Fibroblast of peridontal ligament (primary cell): Measurements from ENCODE around the gene ADAMTS14.
"Not testable (repeated sequence)": the region's sequence is repeated elsewhere in the genome, so short reads cannot be mapped to it uniquely, and the experiment has no call there.

ENCODE experiments used
- DNase-seq: peaks from one replicate; pipeline ENCODE4 v3.0.0-alpha.2; 2010; ENCODE audit errors: extremely low read depth

Gene ADAMTS14

GRCh38 chr10:70750156-70750703 is 77.9 kb downstream of the ADAMTS14 start:
- no peak for DNase-seq

GRCh38 chr10:70751356-70751755 is 79.0 kb downstream of the ADAMTS14 start:
- DNase-seq, result no peak

GRCh38 chr10:70751991-70752390 is 79.7 kb downstream of the ADAMTS14 start:
- no peak for DNase-seq

- no peak for DNase-seq
These were observed 80.3 kb downstream of the ADAMTS14 start for GRCh38 chr10:70752571-70752970.

- no peak for DNase-seq
These were observed 80.8 kb downstream of the ADAMTS14 start for GRCh38 chr10:70753026-70753663.

GRCh38 chr10:70753841-70754621 is 81.7 kb downstream of the ADAMTS14 start:
- DNase-seq, result no peak

- no peak for DNase-seq
These were observed 84.5 kb downstream of the ADAMTS14 start for GRCh38 chr10:70756700-70757360.

GRCh38 chr10:70757856-70758255 is 85.5 kb downstream of the ADAMTS14 start:
- DNase-seq, result no peak

GRCh38 chr10:70758757-70759514 is 86.6 kb downstream of the ADAMTS14 start:
- peak; percentile 87 for DNase-seq

GRCh38 chr10:70759781-70760180 is 87.5 kb downstream of the ADAMTS14 start:
- no peak for DNase-seq

GRCh38 chr10:70760271-70760787 is 88.0 kb downstream of the ADAMTS14 start:
- no peak for DNase-seq

- DNase-seq, result no peak
These were observed 88.8 kb downstream of the ADAMTS14 start for GRCh38 chr10:70761031-70761601.

GRCh38 chr10:70761727-70762350 is 89.5 kb downstream of the ADAMTS14 start:
- no peak for DNase-seq

GRCh38 chr10:70762441-70763175 is 90.3 kb downstream of the ADAMTS14 start:
- no peak for DNase-seq

GRCh38 chr10:70763567-70763966 is 91.3 kb downstream of the ADAMTS14 start:
- no peak for DNase-seq

GRCh38 chr10:70765794-70766594 is 93.7 kb downstream of the ADAMTS14 start:
- no peak for DNase-seq

GRCh38 chr10:70768026-70768685 is 95.8 kb downstream of the ADAMTS14 start:
- DNase-seq, result not testable (repeated sequence)

GRCh38 chr10:70769121-70769520 is 96.8 kb downstream of the ADAMTS14 start:
- DNase-seq, result no peak

- DNase-seq, result no peak
These were observed 97.7 kb downstream of the ADAMTS14 start for GRCh38 chr10:70770001-70770400.
